Endodermal cell (in vitro differentiated cells): ENCODE measurements around the gene PAWR. TPM values are rescaled to one million over a fixed set of nuclear protein-coding genes. Genes with fewer than 3 reads are reported as not detected.

Experiments used
- DNase-seq: peaks from one replicate; pipeline ENCODE4 v3.0.0-alpha.2; 2017
- H3K27ac ChIP-seq: 2 replicates; pipeline ENCODE4 v1.5.1; 2013; ENCODE audit warnings: mild to moderate bottlenecking, low read depth, low read length, moderate library complexity
- H3K27me3 ChIP-seq: 2 replicates; pipeline ENCODE4 v1.6.1; 2013; ENCODE audit warnings: mild to moderate bottlenecking, low read length, moderate library complexity; ENCODE audit not compliant: insufficient read depth, control insufficient read depth, poor library complexity, severe bottlenecking
- H3K36me3 ChIP-seq: 2 replicates; pipeline ENCODE4 v1.7.0; 2013; ENCODE audit warnings: mild to moderate bottlenecking, low read length, moderate library complexity; ENCODE audit not compliant: control insufficient read depth, insufficient read depth
- H3K4me1 ChIP-seq: one replicate; pipeline ENCODE4 v1.7.0; 2013; ENCODE audit warnings: low read length; ENCODE audit not compliant: control insufficient read depth, insufficient read depth
- H3K4me3 ChIP-seq: 2 replicates; pipeline ENCODE4 v1.5.1; 2013; ENCODE audit warnings: mild to moderate bottlenecking, low read length, moderate library complexity
- H3K9ac ChIP-seq: 2 replicates; pipeline ENCODE4 v1.6.1; 2013; ENCODE audit warnings: mild to moderate bottlenecking, low read length, moderate library complexity; ENCODE audit not compliant: poor library complexity, severe bottlenecking; ENCODE audit errors: extremely low read depth
- H3K9me3 ChIP-seq: 2 replicates; pipeline ENCODE4 v1.6.1; 2013; ENCODE audit warnings: mild to moderate bottlenecking, low read length, moderate library complexity; ENCODE audit not compliant: control insufficient read depth
- H3K27ac Mint-ChIP-seq: 2 replicates; pipeline ENCODE4 v1.8.0; 2020; ENCODE audit warnings: mixed read lengths
- H3K27me3 Mint-ChIP-seq: 2 replicates; pipeline ENCODE4 v1.8.0; 2021; ENCODE audit warnings: mild to moderate bottlenecking, mixed read lengths; ENCODE audit not compliant: insufficient read depth
- H3K36me3 Mint-ChIP-seq: 2 replicates; pipeline ENCODE4 v1.8.0; 2020; ENCODE audit warnings: low read depth, mixed read lengths
- H3K4me1 Mint-ChIP-seq: 2 replicates; pipeline ENCODE4 v1.8.0; 2020; ENCODE audit warnings: mixed read lengths
- H3K4me3 Mint-ChIP-seq: 2 replicates; pipeline ENCODE4 v1.8.0; 2020; ENCODE audit warnings: mild to moderate bottlenecking, moderate library complexity, mixed read lengths
- H3K9me3 Mint-ChIP-seq: 2 replicates; pipeline ENCODE4 v1.8.0; 2020; ENCODE audit warnings: mild to moderate bottlenecking, mixed read lengths
- CTCF ChIP-seq: fragments of 200-600 bp; sonication (generic); conservative IDR thresholded peaks from 2 replicates; pipeline ENCODE4 v1.5.0; 2021; ENCODE audit warnings: antibody characterized with exemption, mild to moderate bottlenecking
- WGBS, 2 experiments: methylation state at CpG; one replicate each; pipeline versions ENCODE4 v1.1.5 to v1.1.7; 2013; ENCODE audit warnings: missing lambda C conversion rate in 2 of 2, mixed read lengths in 1 of 2; ENCODE audit not compliant: insufficient coverage in 1 of 2, insufficient read length in 1 of 2; 5-methylcytosine and 5-hydroxymethylcytosine counted together
- total RNA-seq, 2 donors: library from RNA; stranded (reverse); fragmentation: NEBNext Ultra II Directional in 1 of 2; extraction: Animal tissue kit (Norgen Biotek cat#: 25700) in 1 of 2; gene quantifications; 2 replicates in 1 of 2; 3 replicates in 1 of 2; pipeline ENCODE4 v1.2.1, GENCODE V29; 2021

PAWR gene
- total RNA-seq, 2 donors from 2014 or later = 128 to 147 TPM

DNA sequence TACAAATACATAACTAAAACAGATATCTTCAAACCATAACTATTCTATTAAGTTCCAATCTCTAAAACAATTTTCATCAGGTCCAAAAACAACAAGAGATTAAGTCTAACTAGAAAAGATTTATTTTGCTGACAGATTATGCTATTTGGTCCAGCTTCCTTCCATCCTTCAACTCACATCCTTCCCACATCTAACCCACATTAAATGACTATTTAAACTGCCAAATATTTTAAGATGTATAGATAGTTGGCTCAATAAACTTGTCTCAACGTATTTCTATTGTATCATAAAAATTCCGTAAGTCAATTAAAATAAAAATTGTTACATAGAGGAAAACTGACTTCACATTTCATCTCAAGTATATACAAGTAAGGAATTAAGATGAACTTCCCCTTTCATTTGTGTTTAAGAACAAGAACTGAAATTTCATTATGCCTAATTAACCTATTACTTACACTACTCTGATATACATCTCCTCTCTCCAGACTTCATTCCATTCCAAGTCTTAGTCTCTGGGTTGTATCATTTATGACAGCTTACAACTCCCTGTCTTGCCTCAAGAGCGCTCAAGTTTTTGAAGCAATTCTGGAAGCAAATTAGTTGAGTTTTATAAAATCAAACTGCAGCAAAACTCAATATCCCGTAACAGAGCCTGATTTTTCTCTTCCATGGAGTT lies 25.4 kb downstream of the PAWR start:
- no peaks in the 10 kb centered on the region for H3K27me3 ChIP-seq
- no peak overlapping the region for H3K9ac ChIP-seq
- Mint-ChIP-seq H3K4me1 (peaks cover 12% of the 10 kb centered on the region), H3K27me3 (no peaks in the 10 kb centered on the region), H3K9me3 (peaks cover 2% of the 10 kb centered on the region), H3K36me3 (peaks cover 28% of the 10 kb centered on the region), H3K4me3 (no peak overlapping the region), H3K27ac (no peak overlapping the region)
- peaks cover 3% of the 10 kb centered on the region for H3K9me3 ChIP-seq
- H3K27ac ChIP-seq = no peak overlapping the region
- WGBS, 2 experiments = 90 to 100% methylated on average over 2 of the region's 4 CpGs
- H3K4me1 ChIP-seq = no peaks in the 10 kb centered on the region
- H3K4me3 ChIP-seq = no peak overlapping the region
- no peak for DNase-seq
- H3K36me3 ChIP-seq = peaks cover 41% of the 10 kb centered on the region
- TF ChIP-seq CTCF = no peak

DNA sequence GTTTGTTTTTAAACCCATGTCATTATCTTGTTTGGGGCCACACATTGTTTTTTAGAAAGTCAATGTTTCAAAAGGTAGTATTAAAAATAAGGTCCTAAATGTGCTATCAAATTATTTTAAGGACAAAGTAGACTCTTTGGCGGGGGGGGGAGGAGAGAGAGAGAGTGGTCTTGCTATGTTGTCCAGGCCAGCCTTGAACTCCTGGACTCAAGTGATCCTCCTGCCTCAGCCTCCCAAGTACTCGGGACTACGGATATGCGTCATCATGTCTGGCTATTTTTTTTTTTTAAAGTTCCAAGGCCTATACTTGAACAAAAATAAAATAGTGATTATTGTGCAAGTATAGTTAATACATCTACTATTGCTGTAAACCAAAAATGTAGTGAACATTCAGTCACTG lies 26.2 kb downstream of the PAWR start:
- H3K4me3 ChIP-seq = no peak overlapping the region
- H3K9ac ChIP-seq = no peak overlapping the region
- Mint-ChIP-seq H3K27me3 (no peaks in the 10 kb centered on the region), H3K4me3 (no peak overlapping the region), H3K27ac (no peak overlapping the region), H3K9me3 (peaks cover 2% of the 10 kb centered on the region), H3K36me3 (peaks cover 28% of the 10 kb centered on the region), H3K4me1 (peaks cover 12% of the 10 kb centered on the region)
- H3K36me3 ChIP-seq = peaks cover 41% of the 10 kb centered on the region
- WGBS, 2 experiments = 98% methylated on average over 4 of the region's 4 CpGs; no CpG with 5 or more reads in 1 of the 2 experiments
- H3K27me3 ChIP-seq = no peaks in the 10 kb centered on the region
- no peak for DNase-seq
- no peak for TF ChIP-seq CTCF
- H3K4me1 ChIP-seq = no peaks in the 10 kb centered on the region
- peaks cover 3% of the 10 kb centered on the region for H3K9me3 ChIP-seq
- H3K27ac ChIP-seq = no peak overlapping the region

GRCh38 chr12:79662046-79662811 lies 28.5 kb downstream of the PAWR start:
- Histone ChIP-seq H3K27ac (no peak overlapping the region), H3K4me1 (no peaks in the 10 kb centered on the region), H3K9me3 (peaks cover 13% of the 10 kb centered on the region), H3K27me3 (no peaks in the 10 kb centered on the region), H3K36me3 (peaks cover 37% of the 10 kb centered on the region), H3K4me3 (no peak overlapping the region), H3K9ac (no peak overlapping the region)
- H3K36me3 Mint-ChIP-seq = peaks cover 26% of the 10 kb centered on the region
- DNase-seq = no peak
- TF ChIP-seq CTCF = no peak
- H3K9me3 Mint-ChIP-seq = peaks cover 2% of the 10 kb centered on the region
- no peak overlapping the region for H3K27ac Mint-ChIP-seq
- H3K4me3 Mint-ChIP-seq = no peak overlapping the region
- H3K27me3 Mint-ChIP-seq = no peaks in the 10 kb centered on the region
- peaks cover 7% of the 10 kb centered on the region for H3K4me1 Mint-ChIP-seq
- 95 to 100% methylated on average over 1 of the region's 1 CpG for WGBS, 2 experiments
